ENCODE data around the gene CNGA4.

CNGA4 gene, protein sequence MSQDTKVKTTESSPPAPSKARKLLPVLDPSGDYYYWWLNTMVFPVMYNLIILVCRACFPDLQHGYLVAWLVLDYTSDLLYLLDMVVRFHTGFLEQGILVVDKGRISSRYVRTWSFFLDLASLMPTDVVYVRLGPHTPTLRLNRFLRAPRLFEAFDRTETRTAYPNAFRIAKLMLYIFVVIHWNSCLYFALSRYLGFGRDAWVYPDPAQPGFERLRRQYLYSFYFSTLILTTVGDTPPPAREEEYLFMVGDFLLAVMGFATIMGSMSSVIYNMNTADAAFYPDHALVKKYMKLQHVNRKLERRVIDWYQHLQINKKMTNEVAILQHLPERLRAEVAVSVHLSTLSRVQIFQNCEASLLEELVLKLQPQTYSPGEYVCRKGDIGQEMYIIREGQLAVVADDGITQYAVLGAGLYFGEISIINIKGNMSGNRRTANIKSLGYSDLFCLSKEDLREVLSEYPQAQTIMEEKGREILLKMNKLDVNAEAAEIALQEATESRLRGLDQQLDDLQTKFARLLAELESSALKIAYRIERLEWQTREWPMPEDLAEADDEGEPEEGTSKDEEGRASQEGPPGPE

DNA sequence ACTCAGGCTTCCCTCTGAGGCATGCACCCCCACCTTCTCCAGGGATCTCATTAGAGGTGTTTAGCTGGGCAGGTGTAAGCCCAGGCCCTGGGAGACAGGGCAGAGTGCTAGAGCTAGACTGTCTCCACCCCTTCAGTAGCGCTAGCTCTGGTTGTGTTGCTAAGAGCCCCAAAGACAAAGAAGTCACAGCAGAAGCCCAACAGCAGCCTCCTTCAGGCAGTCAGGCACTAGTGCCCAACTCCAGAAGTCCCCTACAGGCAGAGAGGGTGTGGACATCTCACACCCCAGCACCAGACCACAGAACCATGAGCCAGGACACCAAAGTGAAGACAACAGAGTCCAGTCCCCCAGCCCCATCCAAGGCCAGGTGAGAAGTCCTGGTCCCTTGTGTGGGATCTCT lies at the start of gene CNGA4:
Gene CNGA4, plus strand, starts transcription at position 188 of the 400 bp plus-strand sequence. Its CDS starts 118 bp downstream, at position 306.
- Histone ChIP-seq H3K9ac (ENCODE audit: low read length) (no peak within 1 kb of the TSS), H3K27me3 (ENCODE audit: control insufficient read depth, insufficient read depth, low read length) (no peaks in the 10 kb centered on the region), H3K4me1 (ENCODE audit: control insufficient read depth, insufficient read depth, low read length) (peaks cover 1% of the 10 kb centered on the region), H3K36me3 (ENCODE audit: control insufficient read depth, insufficient read depth, low read length) (no peaks in the 10 kb centered on the region), H3K4me3 (ENCODE audit: low read length) (no peak within 1 kb of the TSS), H3K9me3 (ENCODE audit: control insufficient read depth, low read length) (no peaks in the 10 kb centered on the region)

- Histone ChIP-seq H3K36me3 (ENCODE audit: control insufficient read depth, insufficient read depth, low read length) (no peaks in the 10 kb centered on the region), H3K9me3 (ENCODE audit: control insufficient read depth, low read length) (no peaks in the 10 kb centered on the region), H3K27me3 (ENCODE audit: control insufficient read depth, insufficient read depth, low read length) (no peaks in the 10 kb centered on the region), H3K4me1 (ENCODE audit: control insufficient read depth, insufficient read depth, low read length) (no peaks in the 10 kb centered on the region), H3K9ac (ENCODE audit: low read length) (no peak overlapping the region), H3K4me3 (ENCODE audit: low read length) (no peak overlapping the region)
These were observed 47.1 kb upstream of the CNGA4 start for GRCh38 chr11:6191742-6192141.

DNA sequence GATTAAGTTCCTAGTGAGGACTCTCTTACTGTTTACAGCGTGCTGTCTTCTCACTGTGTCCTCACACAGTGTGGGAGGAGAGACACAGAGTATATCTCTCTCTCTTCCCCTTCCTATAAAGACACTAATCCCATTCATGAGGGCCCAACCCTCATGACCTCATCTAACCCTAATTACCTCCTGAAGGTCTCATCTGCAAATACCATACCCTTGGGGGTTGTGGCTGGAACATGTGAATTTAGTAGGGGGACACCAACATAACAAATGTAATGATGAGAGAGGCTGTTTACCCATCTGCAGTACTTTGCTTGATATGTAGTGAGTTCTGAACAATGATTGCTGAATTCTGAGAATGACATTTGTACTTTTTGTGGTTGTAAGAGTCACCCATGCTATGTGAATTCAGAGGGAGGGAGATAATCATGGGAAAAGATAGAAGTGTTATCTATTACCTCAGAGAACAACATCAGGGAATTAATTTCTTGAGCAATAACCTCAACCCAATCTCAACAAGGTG lies 44.8 kb upstream of the CNGA4 start:
- Histone ChIP-seq H3K9ac (ENCODE audit: low read length) (no peak overlapping the region), H3K27me3 (ENCODE audit: control insufficient read depth, insufficient read depth, low read length) (no peaks in the 10 kb centered on the region), H3K4me3 (ENCODE audit: low read length) (no peak overlapping the region), H3K9me3 (ENCODE audit: control insufficient read depth, low read length) (no peaks in the 10 kb centered on the region), H3K36me3 (ENCODE audit: control insufficient read depth, insufficient read depth, low read length) (no peaks in the 10 kb centered on the region), H3K4me1 (ENCODE audit: control insufficient read depth, insufficient read depth, low read length) (no peaks in the 10 kb centered on the region)

DNA sequence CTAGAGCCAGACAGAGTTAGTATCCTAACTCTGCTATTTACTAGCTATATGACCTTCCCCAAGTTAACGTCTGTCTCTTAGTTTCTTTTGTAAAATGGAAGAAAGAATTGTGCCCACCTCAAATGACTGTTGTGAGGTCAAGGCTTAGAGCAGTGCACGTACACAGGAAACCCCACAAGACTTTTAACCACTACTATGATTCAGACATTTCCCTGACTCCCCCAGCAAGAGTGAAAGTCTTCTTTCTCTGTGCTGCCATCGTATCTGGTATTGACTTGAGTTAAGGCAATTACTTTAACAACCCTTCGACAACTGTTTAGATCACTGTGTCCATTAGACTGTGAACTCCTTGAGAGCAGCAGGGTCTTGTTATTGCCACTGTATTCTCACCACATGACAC lies 42.5 kb upstream of the CNGA4 start:
- Histone ChIP-seq H3K9ac (ENCODE audit: low read length) (no peak overlapping the region), H3K4me3 (ENCODE audit: low read length) (no peak overlapping the region), H3K9me3 (ENCODE audit: control insufficient read depth, low read length) (no peaks in the 10 kb centered on the region), H3K36me3 (ENCODE audit: control insufficient read depth, insufficient read depth, low read length) (no peaks in the 10 kb centered on the region), H3K4me1 (ENCODE audit: control insufficient read depth, insufficient read depth, low read length) (no peaks in the 10 kb centered on the region), H3K27me3 (ENCODE audit: control insufficient read depth, insufficient read depth, low read length) (no peaks in the 10 kb centered on the region)

DNA sequence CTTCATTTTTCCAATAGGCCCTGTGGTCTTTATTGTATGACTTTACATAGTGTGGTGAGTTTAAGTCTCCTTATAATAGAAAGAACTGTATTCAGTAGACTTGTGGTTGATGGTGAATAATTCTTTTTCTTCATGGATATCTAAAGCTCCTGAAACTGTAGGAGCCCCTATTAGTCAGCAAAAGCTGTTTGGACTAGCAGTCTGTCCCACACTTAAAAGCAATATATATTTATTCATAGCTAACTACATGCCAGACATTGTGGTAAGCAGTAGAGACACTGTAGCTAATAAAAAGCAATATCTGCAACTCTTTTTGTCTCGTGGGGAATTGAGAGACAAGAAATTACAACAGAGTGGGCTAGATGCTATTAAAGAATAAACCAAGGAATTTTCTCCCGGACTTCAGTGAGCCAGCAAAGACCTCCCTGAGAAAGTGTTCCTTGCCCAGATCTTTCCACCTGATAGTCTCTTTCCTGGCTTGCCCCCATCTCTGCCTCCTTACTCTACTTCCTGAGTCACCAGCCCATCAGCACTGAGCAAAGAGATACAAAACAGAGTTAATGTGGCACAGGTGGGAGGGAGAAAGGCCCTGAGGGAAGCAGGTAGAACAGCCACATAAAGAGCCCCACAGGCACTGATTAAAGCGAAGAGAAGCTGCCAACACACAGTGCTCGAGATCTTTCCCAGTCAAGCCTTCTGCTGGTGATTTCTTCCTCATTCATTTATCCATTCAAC lies 41.3 kb upstream of the CNGA4 start:
- no peaks in the 10 kb centered on the region for H3K36me3 ChIP-seq (ENCODE audit: control insufficient read depth, insufficient read depth, low read length)
- H3K9ac ChIP-seq (ENCODE audit: low read length): no peak overlapping the region
- H3K9me3 ChIP-seq (ENCODE audit: control insufficient read depth, low read length): no peaks in the 10 kb centered on the region
- H3K4me3 ChIP-seq (ENCODE audit: low read length): no peak overlapping the region
- no peaks in the 10 kb centered on the region for H3K4me1 ChIP-seq (ENCODE audit: control insufficient read depth, insufficient read depth, low read length)
- H3K27me3 ChIP-seq (ENCODE audit: control insufficient read depth, insufficient read depth, low read length): no peaks in the 10 kb centered on the region

DNA sequence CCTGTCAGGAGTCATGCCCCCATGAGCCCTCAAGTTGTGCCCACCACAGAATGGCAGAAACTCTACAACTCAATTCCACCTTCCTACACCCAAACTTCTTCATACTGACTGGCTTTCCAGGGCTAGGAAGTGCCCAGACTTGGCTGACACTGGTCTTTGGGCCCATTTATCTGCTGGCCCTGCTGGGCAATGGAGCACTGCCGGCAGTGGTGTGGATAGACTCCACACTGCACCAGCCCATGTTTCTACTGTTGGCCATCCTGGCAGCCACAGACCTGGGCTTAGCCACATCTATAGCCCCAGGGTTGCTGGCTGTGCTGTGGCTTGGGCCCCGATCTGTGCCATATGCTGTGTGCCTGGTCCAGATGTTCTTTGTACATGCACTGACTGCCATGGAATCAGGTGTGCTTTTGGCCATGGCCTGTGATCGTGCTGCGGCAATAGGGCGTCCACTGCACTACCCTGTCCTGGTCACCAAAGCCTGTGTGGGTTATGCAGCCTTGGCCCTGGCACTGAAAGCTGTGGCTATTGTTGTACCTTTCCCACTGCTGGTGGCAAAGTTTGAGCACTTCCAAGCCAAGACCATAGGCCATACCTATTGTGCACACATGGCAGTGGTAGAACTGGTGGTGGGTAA lies 39.6 kb upstream of the CNGA4 start, which contains the start of gene OR52W1:
Gene OR52W1, plus strand, starts transcription at position 51 of the 637 bp plus-strand sequence. Its CDS starts 0 bp downstream, at position 51.
- no peaks in the 10 kb centered on the region for H3K9me3 ChIP-seq (ENCODE audit: control insufficient read depth, low read length)
- H3K36me3 ChIP-seq (ENCODE audit: control insufficient read depth, insufficient read depth, low read length): no peaks in the 10 kb centered on the region
- H3K4me3 ChIP-seq (ENCODE audit: low read length): no peak within 1 kb of the TSS
- no peaks in the 10 kb centered on the region for H3K4me1 ChIP-seq (ENCODE audit: control insufficient read depth, insufficient read depth, low read length)
- no peaks in the 10 kb centered on the region for H3K27me3 ChIP-seq (ENCODE audit: control insufficient read depth, insufficient read depth, low read length)
- H3K9ac ChIP-seq (ENCODE audit: low read length): no peak within 1 kb of the TSS

- Histone ChIP-seq H3K4me3 (ENCODE audit: low read length) (no peak overlapping the region), H3K36me3 (ENCODE audit: control insufficient read depth, insufficient read depth, low read length) (no peaks in the 10 kb centered on the region), H3K9ac (ENCODE audit: low read length) (no peak overlapping the region), H3K9me3 (ENCODE audit: control insufficient read depth, low read length) (no peaks in the 10 kb centered on the region), H3K4me1 (ENCODE audit: control insufficient read depth, insufficient read depth, low read length) (no peaks in the 10 kb centered on the region), H3K27me3 (ENCODE audit: control insufficient read depth, insufficient read depth, low read length) (no peaks in the 10 kb centered on the region)
These were observed 37.9 kb upstream of the CNGA4 start for GRCh38 chr11:6200975-6201374.

DNA sequence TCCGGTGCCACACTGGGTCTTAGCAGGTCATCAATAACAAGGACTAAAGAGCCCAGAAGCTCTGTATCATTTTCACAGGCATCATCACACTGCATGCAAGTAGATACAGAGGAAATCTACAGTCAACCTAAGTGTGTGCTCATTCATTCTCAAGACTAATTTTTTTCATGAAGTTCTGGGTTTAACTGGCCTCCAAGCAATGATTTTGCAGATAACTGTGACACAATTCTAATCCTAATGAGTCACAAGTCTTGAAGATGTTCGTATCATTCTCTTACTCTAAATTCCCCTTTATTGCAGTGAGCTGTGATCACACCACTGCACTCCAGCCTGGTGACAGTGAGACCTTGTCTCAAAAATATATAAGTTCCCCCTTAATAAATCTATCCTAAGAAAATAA lies 37.4 kb upstream of the CNGA4 start:
- H3K9me3 ChIP-seq (ENCODE audit: control insufficient read depth, low read length): no peaks in the 10 kb centered on the region
- H3K9ac ChIP-seq (ENCODE audit: low read length): no peak overlapping the region
- H3K4me3 ChIP-seq (ENCODE audit: low read length): no peak overlapping the region
- H3K27me3 ChIP-seq (ENCODE audit: control insufficient read depth, insufficient read depth, low read length): no peaks in the 10 kb centered on the region
- no peaks in the 10 kb centered on the region for H3K36me3 ChIP-seq (ENCODE audit: control insufficient read depth, insufficient read depth, low read length)
- H3K4me1 ChIP-seq (ENCODE audit: control insufficient read depth, insufficient read depth, low read length): no peaks in the 10 kb centered on the region

GRCh38 chr11:6202041-6202440 lies 36.8 kb upstream of the CNGA4 start:
- Histone ChIP-seq H3K9me3 (ENCODE audit: control insufficient read depth, low read length) (no peaks in the 10 kb centered on the region), H3K4me3 (ENCODE audit: low read length) (no peak overlapping the region), H3K27me3 (ENCODE audit: control insufficient read depth, insufficient read depth, low read length) (no peaks in the 10 kb centered on the region), H3K9ac (ENCODE audit: low read length) (no peak overlapping the region), H3K36me3 (ENCODE audit: control insufficient read depth, insufficient read depth, low read length) (no peaks in the 10 kb centered on the region), H3K4me1 (ENCODE audit: control insufficient read depth, insufficient read depth, low read length) (no peaks in the 10 kb centered on the region)

DNA sequence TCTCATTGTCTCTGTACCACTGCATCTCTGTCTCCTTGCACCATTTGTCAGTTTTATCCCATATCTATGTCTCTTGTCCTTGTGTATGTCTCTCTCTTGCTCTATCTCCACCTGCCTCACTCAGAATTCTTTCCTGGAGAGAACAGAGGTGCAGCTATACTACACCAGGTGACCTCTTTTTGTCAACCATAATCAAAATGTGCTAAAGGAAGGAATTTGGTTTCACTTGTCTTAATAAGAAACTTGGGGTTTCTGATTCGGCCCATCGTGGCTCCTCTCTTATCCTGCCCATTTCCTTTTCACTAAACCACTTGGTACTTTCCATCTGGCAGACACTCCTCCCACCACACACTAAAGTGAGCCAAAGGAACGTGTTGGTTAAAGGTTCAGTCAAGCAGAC lies 35.6 kb upstream of the CNGA4 start:
- Histone ChIP-seq H3K36me3 (ENCODE audit: control insufficient read depth, insufficient read depth, low read length) (no peaks in the 10 kb centered on the region), H3K4me3 (ENCODE audit: low read length) (no peak overlapping the region), H3K27me3 (ENCODE audit: control insufficient read depth, insufficient read depth, low read length) (no peaks in the 10 kb centered on the region), H3K9ac (ENCODE audit: low read length) (no peak overlapping the region), H3K9me3 (ENCODE audit: control insufficient read depth, low read length) (no peaks in the 10 kb centered on the region), H3K4me1 (ENCODE audit: control insufficient read depth, insufficient read depth, low read length) (no peaks in the 10 kb centered on the region)

- H3K9ac ChIP-seq (ENCODE audit: low read length): no peak overlapping the region
- H3K4me3 ChIP-seq (ENCODE audit: low read length): no peak overlapping the region
- no peaks in the 10 kb centered on the region for H3K36me3 ChIP-seq (ENCODE audit: control insufficient read depth, insufficient read depth, low read length)
- no peaks in the 10 kb centered on the region for H3K9me3 ChIP-seq (ENCODE audit: control insufficient read depth, low read length)
- H3K27me3 ChIP-seq (ENCODE audit: control insufficient read depth, insufficient read depth, low read length): no peaks in the 10 kb centered on the region
- no peaks in the 10 kb centered on the region for H3K4me1 ChIP-seq (ENCODE audit: control insufficient read depth, insufficient read depth, low read length)
These were observed 34.2 kb upstream of the CNGA4 start for GRCh38 chr11:6204706-6205105.
